ENCODE data around the gene CLEC7A.

- TF ChIP-seq TAF1 (IDR thresholded peaks at IDR 0.05; ENCODE audit: borderline replicate concordance, insufficient read depth, low read length) (no peak), POLR2AphosphoS5 (IDR thresholded peaks at IDR 0.05; ENCODE audit: low read depth, low read length) (no peak), SIN3A (IDR thresholded peaks at IDR 0.05; ENCODE audit: borderline replicate concordance, insufficient read depth, low read length) (no peak), REST (IDR thresholded peaks at IDR 0.05; ENCODE audit: insufficient read depth in 1 of 2, low read depth in 2 of 2, low read length in 2 of 2) (no peak), FOXP2 (optimal IDR thresholded peaks at IDR 0.05; ENCODE audit: borderline replicate concordance, extremely low read depth, extremely low read length, insufficient read depth) (no peak)
Observed at GRCh38 chr12:10128687-10129086, 1.3 kb downstream of the CLEC7A start.

Measured in PFSK-1 (cell line).